ENCODE data around the gene RSKR.

RSKR gene

GRCh38 chr17:28620010-28620409, 6.0 kb upstream of the RSKR start:
- no peak overlapping the region for H3K4me3 ChIP-seq (ENCODE audit: low read length)
- TF ChIP-seq CTCF (conservative IDR thresholded peaks at IDR 0.05; ENCODE audit: low read length): no peak
- DNase-seq (ENCODE audit: low read depth): no peak

- TF ChIP-seq CTCF (conservative IDR thresholded peaks at IDR 0.05; ENCODE audit: low read length): no peak
- no peak overlapping the region for H3K4me3 ChIP-seq (ENCODE audit: low read length)
- DNase-seq (ENCODE audit: low read depth): no peak
Measured at GRCh38 chr17:28618464-28618863, 4.5 kb upstream of the RSKR start.

GRCh38 chr17:28616281-28616680, 2.3 kb upstream of the RSKR start:
- TF ChIP-seq CTCF (conservative IDR thresholded peaks at IDR 0.05; ENCODE audit: low read length): no peak
- no peak for DNase-seq (ENCODE audit: low read depth)
- no peak overlapping the region for H3K4me3 ChIP-seq (ENCODE audit: low read length)

- DNase-seq (ENCODE audit: low read depth): no peak
- H3K4me3 ChIP-seq (ENCODE audit: low read length): no peak overlapping the region
- no peak for TF ChIP-seq CTCF (conservative IDR thresholded peaks at IDR 0.05; ENCODE audit: low read length)
Measured at GRCh38 chr17:28615260-28615940, 1.4 kb upstream of the RSKR start.

GRCh38 chr17:28612936-28613872, 781 bp downstream of the RSKR start:
- TF ChIP-seq CTCF (conservative IDR thresholded peaks at IDR 0.05; ENCODE audit: low read length): peak; percentile 73
- DNase-seq (ENCODE audit: low read depth): peak; percentile 24
- no peak overlapping the region for H3K4me3 ChIP-seq (ENCODE audit: low read length)

GRCh38 chr17:28612531-28612930, 1.5 kb downstream of the RSKR start:
- DNase-seq (ENCODE audit: low read depth): no peak
- TF ChIP-seq CTCF (conservative IDR thresholded peaks at IDR 0.05; ENCODE audit: low read length): no peak

More at GRCh38 chr17:28612531-28612930, 1.5 kb downstream of the RSKR start:
- no peak overlapping the region for H3K4me3 ChIP-seq (ENCODE audit: low read length)
